Measurements from ENCODE around the gene FAM114A2.
A peak's percentile ranks its signal among the peaks of the same experiment; 100 is the strongest.

Gene FAM114A2

GRCh38 chr5:153981905-153982605, 56.7 kb downstream of the FAM114A2 start:
- no peak for DNase-seq

GRCh38 chr5:153979028-153979783, 59.5 kb downstream of the FAM114A2 start:
- no peak for DNase-seq

- no peak for DNase-seq
These were observed 63.9 kb downstream of the FAM114A2 start for GRCh38 chr5:153974813-153975163.

- DNase-seq, result peak; percentile 46
These were observed 64.4 kb downstream of the FAM114A2 start for GRCh38 chr5:153974131-153974812.

- no peak for DNase-seq
These were observed 66.5 kb downstream of the FAM114A2 start for GRCh38 chr5:153972240-153972639.

GRCh38 chr5:153970496-153970895, 68.2 kb downstream of the FAM114A2 start:
- no peak for DNase-seq

GRCh38 chr5:153969563-153969895, 69.2 kb downstream of the FAM114A2 start:
- DNase-seq, result no peak

- DNase-seq, result no peak
These were observed 69.7 kb downstream of the FAM114A2 start for GRCh38 chr5:153968761-153969562.

GRCh38 chr5:153964880-153965645, 73.6 kb downstream of the FAM114A2 start:
- DNase-seq, result peak; percentile 53

- no peak for DNase-seq
These were observed 74.4 kb downstream of the FAM114A2 start for GRCh38 chr5:153964191-153964879.

- no peak for DNase-seq
These were observed 78.2 kb downstream of the FAM114A2 start for GRCh38 chr5:153960269-153961215.

GRCh38 chr5:153959134-153959957, 79.4 kb downstream of the FAM114A2 start:
- no peak for DNase-seq

GRCh38 chr5:153957205-153957604, 81.5 kb downstream of the FAM114A2 start:
- no peak for DNase-seq

- no peak for DNase-seq
These were observed 85.3 kb downstream of the FAM114A2 start for GRCh38 chr5:153953411-153953810.

GRCh38 chr5:153952893-153953292, 85.8 kb downstream of the FAM114A2 start:
- no peak for DNase-seq

- no peak for DNase-seq
These were observed 86.7 kb downstream of the FAM114A2 start for GRCh38 chr5:153952057-153952456.

- DNase-seq, result no peak
These were observed 97.4 kb downstream of the FAM114A2 start for GRCh38 chr5:153941265-153941664.

All from NCI-H2171 treated with DMSO at 0.1 percent for 48 hours (cell line).